K562 (cell line): ENCODE data around the gene ANO1.

Experiments used
- NR2C1 ChIP-seq, 2 experiments: fragments of 450-650 bp; IDR thresholded peaks; 2 replicates each; pipeline ENCODE4 v1.6.1; 2017; ENCODE audit warnings: mild to moderate bottlenecking in 2 of 2, antibody characterized with exemption in 1 of 2, inconsistent platforms in 1 of 2, missing compliant biosample characterization in 1 of 2, missing genetic modification characterization in 1 of 2
- SP1 ChIP-seq: sonication (generic); formaldehyde crosslinking; IDR thresholded peaks from 2 replicates; pipeline ENCODE4 v1.8.1; 2022; ENCODE audit warnings: mild to moderate bottlenecking, missing genetic modification reagents
- ZNF3 ChIP-seq: fragments of 250-450 bp; sonication (Bioruptor Pico); IDR thresholded peaks from 2 replicates; pipeline ENCODE4 v1.5.0; 2021; ENCODE audit warnings: mild to moderate bottlenecking, moderate library complexity

DNA sequence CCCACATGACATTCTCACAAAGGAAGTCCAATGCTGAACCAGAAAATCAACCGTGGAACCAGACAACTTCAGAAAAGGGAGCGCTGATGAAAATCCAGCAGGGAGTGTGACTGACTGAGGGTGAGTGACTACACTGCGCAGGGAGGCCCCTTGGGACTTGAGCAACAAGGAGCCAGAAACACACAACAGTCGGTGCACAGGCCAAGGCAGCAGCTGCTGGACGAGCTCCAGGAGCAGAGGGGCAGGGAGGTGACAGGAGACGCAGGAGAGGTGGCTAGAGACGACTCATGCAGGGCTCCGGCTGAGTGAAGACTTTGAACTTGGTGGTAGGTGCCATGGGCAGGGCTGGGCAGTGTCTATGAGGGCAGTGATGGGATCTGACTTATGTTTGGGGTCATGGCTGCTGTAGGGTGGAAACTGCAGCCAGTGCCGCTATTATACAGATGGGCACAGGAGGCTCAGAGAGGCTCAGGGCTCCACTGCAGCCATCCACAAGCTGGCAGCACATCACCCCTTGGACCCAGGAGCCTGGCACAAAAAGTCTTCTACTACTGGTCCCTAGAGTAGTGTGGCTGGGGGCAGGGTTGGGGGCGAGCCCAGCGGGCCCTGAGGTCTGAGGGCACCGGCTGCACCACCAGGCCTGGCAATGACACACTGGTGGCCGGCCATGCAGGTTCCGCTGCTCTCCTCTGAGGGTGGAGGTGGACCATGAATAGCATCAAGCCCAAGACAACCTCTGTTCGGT lies 114.7 kb downstream of the ANO1 start:
- no peak for TF ChIP-seq SP1
- no peak for TF ChIP-seq ZNF3 (CRISPR knock-in tag)
- TF ChIP-seq NR2C1 (IDR thresholded peaks at IDR 0.05): no peak
- no peak for TF ChIP-seq NR2C1 (tag; IDR thresholded peaks at IDR 0.05)
